ENCODE data around the gene LMBR1.
A peak's percentile ranks its signal among the peaks of the same experiment; 100 is the strongest.
"Not testable (repeated sequence)": the region's sequence is repeated elsewhere in the genome, so short reads cannot be mapped to it uniquely, and the experiment has no call there.

Gene LMBR1

DNA sequence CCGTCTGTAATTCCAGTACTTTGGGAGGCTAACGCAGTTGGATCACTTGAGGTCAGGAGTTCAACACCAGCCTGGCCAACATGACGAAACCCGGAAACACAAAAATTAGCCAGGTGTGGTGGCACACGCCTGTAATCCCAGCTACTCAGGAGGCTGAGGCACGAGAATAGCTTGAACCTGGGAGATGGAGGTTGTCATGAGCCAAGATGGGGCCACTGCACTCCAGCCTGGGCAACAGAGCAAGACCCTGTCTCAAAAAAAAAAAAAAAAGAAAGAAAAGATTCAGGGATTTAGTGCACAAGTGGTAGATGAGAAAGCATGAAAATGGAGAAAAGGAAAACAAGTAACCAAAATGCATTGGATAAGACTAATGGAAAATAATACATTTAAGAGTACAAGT, 49.4 kb downstream of the LMBR1 start:
- not testable (repeated sequence) for DNase-seq

DNA sequence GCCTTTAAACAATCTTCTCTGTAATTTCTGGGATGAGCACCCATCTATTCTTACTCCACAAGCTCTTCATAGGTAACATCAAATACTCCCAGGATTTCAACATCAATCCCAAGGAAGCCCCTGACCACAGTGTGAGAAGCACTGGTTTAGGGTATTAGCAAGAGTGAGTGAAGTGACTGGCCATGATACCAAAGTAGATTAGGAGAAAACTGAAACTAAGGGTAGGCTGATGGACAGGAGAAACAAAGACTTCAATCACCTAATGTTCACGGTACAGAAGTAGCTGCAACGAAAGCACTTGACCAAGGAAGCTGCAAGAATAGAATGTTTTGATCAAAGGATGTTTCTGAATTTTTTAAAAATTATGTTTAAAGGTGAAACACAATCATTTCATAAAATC, 49.8 kb downstream of the LMBR1 start:
- no peak for DNase-seq

- DNase-seq: no peak
These were observed 50.2 kb downstream of the LMBR1 start for GRCh38 chr7:156842740-156843140.

DNA sequence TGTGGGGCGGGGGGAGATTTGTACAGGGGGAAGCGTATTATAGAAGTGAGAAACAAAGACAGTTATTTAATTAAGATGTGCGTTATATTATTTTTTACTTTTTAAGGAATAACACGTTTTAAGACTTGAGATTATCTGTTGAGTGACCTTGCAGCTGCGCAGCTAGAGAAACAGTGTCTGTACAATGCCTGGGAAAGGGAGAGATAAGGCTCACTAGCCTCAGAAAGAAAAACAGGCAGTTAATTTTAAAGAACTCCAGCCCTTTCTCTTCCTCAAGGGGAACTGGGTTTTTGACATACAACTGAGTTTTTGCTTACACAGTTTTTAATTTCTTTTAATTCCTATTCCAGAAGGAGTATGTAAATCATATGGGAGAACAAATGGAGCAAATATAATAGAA, 50.7 kb downstream of the LMBR1 start:
- DNase-seq: no peak

DNA sequence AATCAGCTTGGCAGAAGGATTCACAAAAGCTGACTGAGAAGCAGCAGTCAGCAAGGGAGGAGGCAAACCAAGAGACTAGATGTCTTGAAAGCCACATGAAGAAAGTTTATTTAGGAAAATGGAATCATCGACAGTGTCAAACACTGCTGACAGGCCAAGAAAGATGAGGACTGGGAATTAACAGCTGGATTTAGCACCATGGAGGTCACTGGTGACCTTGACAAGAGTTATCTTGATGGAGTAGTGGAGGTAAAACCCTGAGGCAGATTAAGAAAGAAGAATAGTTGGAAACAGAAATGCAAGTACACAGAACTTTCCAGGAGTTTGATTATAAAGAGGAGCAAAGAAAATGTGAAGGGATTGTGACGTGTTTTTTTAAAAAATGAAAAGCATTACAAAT, 51.5 kb downstream of the LMBR1 start:
- no peak for DNase-seq

GRCh38 chr7:156840134-156840533, 52.8 kb downstream of the LMBR1 start:
- no peak for DNase-seq

DNA sequence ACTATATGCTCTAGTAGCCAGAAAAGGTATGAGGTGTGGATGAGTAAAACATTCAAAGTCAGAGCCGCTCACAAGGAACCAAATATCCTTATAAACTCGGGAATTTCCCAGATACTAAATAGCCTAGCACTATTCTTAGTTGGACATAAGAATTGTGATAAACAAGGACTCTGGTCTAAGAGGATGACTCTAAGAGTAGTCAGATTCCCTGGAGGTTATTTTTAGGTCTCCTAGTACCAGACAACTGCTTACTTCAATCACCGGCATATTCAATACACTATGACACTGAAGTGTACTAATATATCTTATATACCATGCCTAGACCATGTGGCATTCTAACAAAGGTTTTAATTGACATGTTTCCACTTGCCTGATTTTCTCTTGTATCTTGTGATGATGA, 56.5 kb downstream of the LMBR1 start:
- no peak for DNase-seq

DNA sequence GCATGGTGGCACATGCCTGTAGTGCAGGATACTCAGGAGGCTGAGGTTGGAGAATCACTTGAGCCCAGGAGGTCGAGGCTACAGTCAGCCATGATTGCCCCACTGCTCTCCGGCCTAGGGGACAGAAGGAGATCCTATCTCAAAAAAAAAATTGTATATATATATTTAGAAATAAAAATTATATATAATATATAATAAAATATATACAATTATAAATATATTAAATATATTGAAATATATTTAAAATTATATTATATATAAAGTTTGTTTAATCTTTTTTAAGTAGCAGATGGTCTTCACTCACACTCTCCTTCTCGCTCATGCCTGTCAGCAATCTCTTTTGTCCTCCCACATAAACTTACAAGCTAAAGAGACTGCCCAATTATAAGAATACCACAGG, 58.5 kb downstream of the LMBR1 start:
- DNase-seq: no peak

DNA sequence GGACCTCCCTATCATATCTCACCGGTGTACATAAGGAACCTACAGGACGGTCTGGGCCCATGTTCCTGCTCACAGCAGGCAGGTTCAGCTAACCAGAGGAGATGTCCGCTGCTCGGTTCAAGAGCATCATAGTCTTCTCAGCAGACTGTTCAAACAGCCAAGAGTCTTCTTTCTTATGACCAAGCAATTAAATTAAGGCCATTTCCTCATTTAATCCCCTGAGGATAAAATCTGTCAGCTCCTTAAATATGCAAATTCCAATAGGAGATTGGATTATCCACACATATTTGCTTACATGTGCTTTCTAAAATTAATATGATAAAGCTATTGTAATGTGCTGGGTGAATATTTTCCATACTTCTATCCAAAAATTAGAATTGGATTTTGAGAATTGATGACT, 59.7 kb downstream of the LMBR1 start:
- DNase-seq: no peak

GRCh38 chr7:156832195-156832877, 60.6 kb downstream of the LMBR1 start:
- DNase-seq: no peak

GRCh38 chr7:156829669-156830336, 63.2 kb downstream of the LMBR1 start:
- no peak for DNase-seq

GRCh38 chr7:156827587-156828203, 65.3 kb downstream of the LMBR1 start:
- peak; percentile 13 for DNase-seq

DNA sequence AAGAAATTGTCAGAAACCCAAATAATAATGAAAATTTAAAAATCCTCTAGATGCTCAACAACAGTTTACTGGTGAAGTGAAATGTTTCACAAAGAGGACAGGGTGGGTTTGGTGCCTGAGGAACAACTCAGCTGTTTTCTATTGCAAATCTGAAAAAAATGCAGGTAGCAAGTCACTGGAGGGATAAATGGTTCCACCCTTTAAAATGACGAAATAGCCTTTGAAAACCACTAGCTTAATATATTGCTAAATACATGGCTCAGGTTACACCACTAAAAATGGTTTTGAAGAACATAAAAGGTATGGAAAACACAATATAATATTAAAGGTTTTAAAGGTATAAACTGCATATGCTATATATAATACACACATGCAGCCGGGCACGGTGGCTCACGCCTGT, 69.5 kb downstream of the LMBR1 start:
- no peak for DNase-seq

DNA sequence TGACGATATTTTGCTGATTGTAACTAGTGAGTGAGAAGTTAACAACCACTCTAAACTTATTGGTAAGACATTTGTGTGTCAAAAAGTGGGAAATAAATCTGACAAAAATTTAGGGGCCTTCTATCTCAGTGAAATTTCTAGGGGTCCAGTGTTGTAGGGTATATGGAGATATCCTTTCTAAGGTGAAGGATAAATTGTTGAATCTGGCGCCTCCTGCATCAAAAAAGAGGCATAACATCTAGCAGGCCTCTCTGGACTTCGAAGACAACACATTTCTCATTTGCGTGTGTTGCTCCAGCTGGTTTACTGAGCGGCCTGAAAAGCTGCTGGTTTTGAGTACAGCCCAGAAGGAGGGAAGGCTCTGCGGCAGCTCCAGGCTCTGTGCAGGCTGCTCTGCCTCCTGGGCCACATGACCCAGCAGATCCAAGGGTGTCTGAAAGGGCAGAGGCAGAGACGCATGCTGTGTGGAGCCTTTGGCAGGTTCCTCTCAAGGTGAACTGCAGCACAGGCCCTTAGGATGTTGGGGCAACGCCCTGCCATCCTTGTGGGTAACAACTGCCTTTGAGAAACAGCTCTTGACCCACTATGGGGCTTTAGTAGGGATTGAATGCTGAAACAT, 72.4 kb downstream of the LMBR1 start:
- no peak for DNase-seq

DNA sequence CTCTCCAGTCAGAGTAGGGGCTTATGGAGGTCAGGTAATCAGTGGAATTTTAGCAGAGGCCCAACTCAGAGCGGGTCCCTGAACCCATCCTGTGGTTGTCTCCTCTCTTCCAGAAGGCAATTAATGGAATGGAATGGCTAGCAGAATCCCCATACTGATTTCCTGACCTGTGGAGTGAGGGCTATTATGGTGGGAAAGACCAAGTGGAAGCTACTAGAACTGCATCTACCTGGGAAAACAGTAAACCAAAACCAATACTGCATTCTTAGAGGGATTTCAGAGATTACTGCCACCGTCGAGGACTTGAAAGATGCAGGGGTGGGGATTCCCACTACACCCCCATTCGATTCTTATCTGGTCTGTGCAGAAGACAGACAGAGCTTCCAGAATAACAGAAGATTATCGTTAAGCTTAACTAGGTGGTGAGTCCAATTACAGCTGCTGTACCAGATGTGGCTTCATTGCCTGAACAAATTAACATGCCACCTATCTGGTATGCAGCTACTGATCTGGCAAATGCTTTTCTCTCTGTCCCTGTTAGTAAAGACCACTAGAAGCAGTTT, 73.2 kb downstream of the LMBR1 start:
- DNase-seq: no peak

DNA sequence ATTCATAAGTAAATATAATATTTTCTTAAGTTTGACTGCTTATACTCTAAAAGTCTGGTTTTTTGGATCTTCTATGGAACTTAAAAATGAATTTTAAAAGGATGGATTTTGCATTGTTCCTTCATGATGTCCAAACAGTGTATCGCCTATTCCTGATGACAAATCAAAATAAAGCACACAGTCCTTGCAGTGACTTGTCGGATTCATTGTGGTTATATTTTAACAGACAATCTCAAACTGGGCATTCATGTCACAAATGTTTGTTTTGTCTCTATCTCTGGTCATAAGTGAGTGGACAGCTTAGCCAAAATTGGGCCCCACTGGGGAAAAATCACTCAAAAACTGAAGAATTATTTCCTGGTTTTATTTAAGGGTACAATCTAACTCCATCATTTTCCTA, 74.8 kb downstream of the LMBR1 start:
- no peak for DNase-seq

DNA sequence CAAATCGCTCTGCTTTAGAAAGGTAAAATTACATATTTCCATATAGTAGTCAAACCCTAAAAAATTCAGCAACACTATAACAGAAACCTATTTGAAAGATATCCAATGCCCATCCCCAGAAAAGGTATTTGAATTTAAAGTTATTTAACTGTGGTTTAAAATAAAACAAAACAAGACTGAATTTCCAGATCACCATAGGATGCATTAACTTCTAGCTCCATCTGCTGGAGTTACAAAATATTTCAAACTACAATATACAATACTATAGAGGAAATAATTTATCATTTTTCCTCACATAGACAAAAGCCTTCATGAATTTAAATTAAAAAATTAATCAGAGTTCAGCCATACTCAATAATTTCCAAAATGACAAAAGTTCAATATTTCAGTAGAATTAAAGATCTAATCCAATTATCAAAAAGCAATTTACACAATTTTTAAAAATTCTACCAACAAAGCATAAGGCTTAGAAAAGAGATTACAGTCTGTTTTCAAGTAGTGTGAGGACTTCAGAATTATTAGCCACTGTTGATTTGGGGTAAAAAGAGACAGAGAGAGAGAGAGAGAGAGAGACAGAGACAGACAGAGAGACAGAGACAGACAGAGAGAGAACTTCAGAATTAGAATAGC, 75.9 kb downstream of the LMBR1 start:
- DNase-seq: peak; percentile 12

DNA sequence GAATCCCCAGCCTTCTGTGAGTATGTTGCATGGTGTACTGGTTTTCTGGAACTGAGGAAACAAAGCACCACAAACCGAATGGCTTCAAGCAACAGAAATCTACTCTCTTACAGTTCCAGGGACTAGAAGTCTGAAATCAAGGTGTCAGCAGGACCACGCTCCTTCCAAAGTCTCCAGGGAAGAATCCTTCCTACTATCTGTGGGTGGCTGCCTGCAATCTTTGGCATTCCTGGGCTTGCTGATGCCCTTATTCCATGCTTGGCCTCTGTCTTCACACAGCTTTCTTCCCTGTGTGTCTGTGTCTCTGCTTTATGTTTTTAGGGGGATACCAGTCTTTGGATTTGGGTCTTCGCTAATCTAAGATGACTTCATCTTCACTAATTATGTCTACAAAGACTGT, 81.3 kb downstream of the LMBR1 start:
- DNase-seq: no peak

GRCh38 chr7:156803656-156804055, 89.3 kb downstream of the LMBR1 start:
- not testable (repeated sequence) for DNase-seq

DNA sequence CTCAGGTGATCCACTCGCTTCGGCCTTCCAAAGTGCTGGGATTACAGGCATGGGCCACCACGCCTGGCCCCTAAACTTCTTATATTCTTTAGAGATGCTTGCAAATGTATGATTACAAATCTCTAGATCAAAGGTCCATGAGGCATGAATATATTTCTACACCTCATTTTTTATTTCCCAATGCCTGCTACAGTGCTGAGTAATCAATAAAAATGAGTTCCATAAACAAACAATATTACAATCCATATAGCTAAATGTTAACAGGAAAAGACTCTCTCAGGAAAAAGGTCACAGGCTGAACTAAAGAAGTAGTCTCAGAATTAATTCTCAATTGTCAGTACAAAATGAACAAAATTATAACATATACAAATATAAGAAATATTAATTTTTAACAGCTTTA, 90.8 kb downstream of the LMBR1 start:
- DNase-seq: no peak

DNA sequence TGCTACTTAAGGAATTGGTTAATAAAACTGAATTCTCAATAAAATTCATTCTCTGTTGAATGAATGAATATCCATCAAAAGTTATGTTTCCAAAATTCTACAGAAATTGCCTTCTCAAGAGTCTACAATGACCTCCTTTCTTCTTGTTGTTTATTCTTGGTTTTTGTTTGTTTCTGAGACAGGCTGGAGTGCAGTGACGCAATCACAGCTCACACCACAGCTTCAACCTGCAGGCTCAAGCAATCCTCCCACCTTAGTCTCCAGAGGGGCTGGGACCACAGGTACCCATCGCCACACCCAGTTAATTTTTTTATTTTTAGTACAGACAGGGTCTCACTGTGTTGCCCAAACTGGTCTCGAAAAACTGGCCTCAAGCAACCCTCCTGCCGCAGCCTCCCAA, 97.6 kb downstream of the LMBR1 start:
- DNase-seq: no peak

- DNase-seq: no peak
These were observed 99.6 kb downstream of the LMBR1 start for GRCh38 chr7:156793334-156793733.

GRCh38 chr7:156792611-156793010, 100.4 kb downstream of the LMBR1 start:
- no peak for DNase-seq
